Tibial nerve (tissue), 3 donors: ENCODE results near the gene CASKIN2.
A peak's percentile ranks its signal among the peaks of the same experiment; 100 is the strongest.

Source experiments
- POLR2A ChIP-seq, 2 donors: fragments of 450-650 bp; IDR thresholded peaks; one replicate each; pipeline ENCODE4 v1.6.1; 2017; ENCODE audit warnings: antibody characterized with exemption in 2 of 2, mild to moderate bottlenecking in 2 of 2, moderate library complexity in 2 of 2
- TF ChIP-seq, protein P1 (sequence below), 5 experiments: fragments of 200-600 bp in 3 of 5; fragments of 450-650 bp in 2 of 5; sonication (generic) in 3 of 5; IDR thresholded peaks; one replicate each; pipeline ENCODE4 v1.5.1; 2016 to 2019; ENCODE audit warnings: antibody characterized with exemption in 5 of 5, mild to moderate bottlenecking in 3 of 5, moderate library complexity in 2 of 5

DNA sequence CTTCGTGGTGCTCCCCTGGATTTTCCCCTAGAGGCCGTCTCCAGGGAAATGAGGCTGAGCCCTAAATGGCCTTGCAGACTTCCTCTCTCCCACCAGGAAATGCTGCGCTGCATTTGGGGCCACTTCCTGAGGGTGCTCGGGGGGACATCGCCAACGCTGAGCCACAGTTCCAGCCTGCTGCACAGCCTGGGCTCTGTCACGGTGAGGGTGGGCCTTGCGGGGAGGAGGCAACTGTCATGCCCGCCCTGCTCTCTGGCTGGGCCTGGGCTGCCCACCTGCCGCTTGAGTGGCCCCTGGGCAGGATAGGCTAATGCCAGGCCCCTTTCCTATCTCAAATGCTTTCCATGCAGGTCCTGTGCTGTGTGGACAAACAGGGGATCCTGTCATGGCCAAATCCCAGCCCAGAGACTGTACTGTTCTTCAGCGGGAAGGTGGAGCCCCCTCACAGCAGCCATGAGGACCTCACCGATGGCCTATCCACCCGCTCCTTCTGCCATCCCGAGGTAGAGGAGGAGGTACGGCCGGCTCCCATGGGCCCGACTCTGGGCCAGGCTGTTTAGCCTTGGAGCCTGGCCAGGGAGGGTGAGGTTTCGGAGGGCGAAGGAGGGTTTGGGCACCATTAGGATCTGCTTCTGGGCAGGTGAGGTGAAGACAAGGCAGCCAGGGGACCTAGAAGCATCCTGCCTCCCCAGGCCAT lies 24.2 kb downstream of the CASKIN2 start:
- TF ChIP-seq, protein P1, sequence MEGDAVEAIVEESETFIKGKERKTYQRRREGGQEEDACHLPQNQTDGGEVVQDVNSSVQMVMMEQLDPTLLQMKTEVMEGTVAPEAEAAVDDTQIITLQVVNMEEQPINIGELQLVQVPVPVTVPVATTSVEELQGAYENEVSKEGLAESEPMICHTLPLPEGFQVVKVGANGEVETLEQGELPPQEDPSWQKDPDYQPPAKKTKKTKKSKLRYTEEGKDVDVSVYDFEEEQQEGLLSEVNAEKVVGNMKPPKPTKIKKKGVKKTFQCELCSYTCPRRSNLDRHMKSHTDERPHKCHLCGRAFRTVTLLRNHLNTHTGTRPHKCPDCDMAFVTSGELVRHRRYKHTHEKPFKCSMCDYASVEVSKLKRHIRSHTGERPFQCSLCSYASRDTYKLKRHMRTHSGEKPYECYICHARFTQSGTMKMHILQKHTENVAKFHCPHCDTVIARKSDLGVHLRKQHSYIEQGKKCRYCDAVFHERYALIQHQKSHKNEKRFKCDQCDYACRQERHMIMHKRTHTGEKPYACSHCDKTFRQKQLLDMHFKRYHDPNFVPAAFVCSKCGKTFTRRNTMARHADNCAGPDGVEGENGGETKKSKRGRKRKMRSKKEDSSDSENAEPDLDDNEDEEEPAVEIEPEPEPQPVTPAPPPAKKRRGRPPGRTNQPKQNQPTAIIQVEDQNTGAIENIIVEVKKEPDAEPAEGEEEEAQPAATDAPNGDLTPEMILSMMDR (IDR thresholded peaks at IDR 0.05), result peak in 1 of 5 experiments; percentile 10
- no peak for TF ChIP-seq POLR2A (IDR thresholded peaks at IDR 0.05)
